Tibial nerve (tissue), 4 donors: Measurements from ENCODE around the gene CCL23. TPM values are rescaled to one million over a fixed set of nuclear protein-coding genes. Genes with fewer than 3 reads are reported as not detected.

ENCODE experiments used
- DNase-seq, 2 donors: peaks; one replicate each; pipeline ENCODE4 v3.0.0-alpha.2; 2019; ENCODE audit warnings: low spot score in 2 of 2
- H3K27ac ChIP-seq, 4 donors: fragments of 200-600 bp; sonication (generic) in 3 of 4; one replicate each; pipeline ENCODE4 v1.5.1; 2017 to 2019; ENCODE audit warnings: mild to moderate bottlenecking in 1 of 4
- H3K27me3 ChIP-seq, 2 donors: fragments of 200-600 bp; sonication (generic) in 1 of 2; one replicate each; pipeline versions ENCODE4 v1.5.1 to v1.6.0; 2017 to 2019
- H3K36me3 ChIP-seq, 3 donors: fragments of 200-600 bp; sonication (generic); one replicate each; pipeline ENCODE4 v1.5.1; 2018 to 2019
- H3K4me1 ChIP-seq, 4 donors: fragments of 200-600 bp; sonication (generic) in 3 of 4; one replicate each; pipeline ENCODE4 v1.5.1; 2017 to 2019
- H3K4me3 ChIP-seq, 4 donors: fragments of 200-600 bp; sonication (generic) in 3 of 4; one replicate each; pipeline ENCODE4 v1.5.1; 2017 to 2019; ENCODE audit warnings: mild to moderate bottlenecking in 1 of 4, moderate library complexity in 1 of 4
- H3K9me3 ChIP-seq, 4 donors: fragments of 200-600 bp; sonication (generic) in 3 of 4; one replicate each; pipeline ENCODE4 v1.5.1; 2017 to 2019
- EP300 ChIP-seq, 2 donors: sonication (generic); formaldehyde crosslinking; IDR thresholded peaks; one replicate each; pipeline ENCODE4 v1.6.1; 2017; ENCODE audit warnings: antibody characterized with exemption in 2 of 2, mild to moderate bottlenecking in 1 of 2
- POLR2A ChIP-seq, 2 donors: fragments of 450-650 bp; IDR thresholded peaks; one replicate each; pipeline ENCODE4 v1.6.1; 2017; ENCODE audit warnings: antibody characterized with exemption in 2 of 2, mild to moderate bottlenecking in 2 of 2, moderate library complexity in 2 of 2
- WGBS, 2 donors: methylation state at CpG; one replicate each; pipeline ENCODE4 v1.1.5; 2018; 5-methylcytosine and 5-hydroxymethylcytosine counted together
- total RNA-seq, 4 donors: library from RNA; depleted of rRNA; stranded (reverse); fragments of >200 nt; gene quantifications; one replicate each; pipeline ENCODE4 v1.1.0, GENCODE V29; 2016
- TF ChIP-seq, protein P1 (sequence below), 5 experiments: fragments of 200-600 bp in 3 of 5; fragments of 450-650 bp in 2 of 5; sonication (generic) in 3 of 5; IDR thresholded peaks; one replicate each; pipeline ENCODE4 v1.5.1; 2016 to 2019; ENCODE audit warnings: antibody characterized with exemption in 5 of 5, mild to moderate bottlenecking in 3 of 5, moderate library complexity in 2 of 5

Gene CCL23
- total RNA-seq, 4 donors from 2014 or later = 3.1 to 36.9 (median 15.9) TPM

DNA sequence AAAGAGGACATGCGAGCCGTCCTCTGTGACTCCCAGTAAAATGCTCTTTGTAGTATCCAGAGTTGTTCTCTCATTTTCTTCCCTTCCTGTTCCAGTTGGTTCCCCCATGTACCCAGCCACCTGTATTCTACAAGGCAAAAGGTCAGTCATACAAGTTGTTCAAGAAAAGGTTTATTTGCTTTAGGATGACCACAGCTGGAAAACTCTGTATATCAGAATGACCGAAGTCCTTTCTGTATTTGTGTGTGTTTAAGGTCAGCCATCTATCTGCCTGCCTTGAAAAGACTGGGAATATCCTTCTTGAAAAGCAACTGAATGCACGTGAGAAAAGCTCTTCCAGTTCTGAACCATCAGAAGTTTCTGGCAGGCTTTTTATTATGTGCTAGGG is 44.8 kb downstream of the CCL23 start:
- no peaks in the 10 kb centered on the region for H3K27me3 ChIP-seq
- H3K9me3 ChIP-seq = no peaks in the 10 kb centered on the region
- peak overlapping the region in 1 of 4 donors; percentile 14 for H3K27ac ChIP-seq
- no peaks in the 10 kb centered on the region for H3K36me3 ChIP-seq
- H3K4me1 ChIP-seq = peaks cover 0 to 17% (median 2%) of the 10 kb centered on the region in 4 donors
- no peak for DNase-seq
- WGBS, 2 donors = 60 to 77% methylated on average over 4 of the region's 4 CpGs
- TF ChIP-seq EP300 (IDR thresholded peaks at IDR 0.05) (no peak), POLR2A (IDR thresholded peaks at IDR 0.05) (no peak)
- TF ChIP-seq, protein P1, sequence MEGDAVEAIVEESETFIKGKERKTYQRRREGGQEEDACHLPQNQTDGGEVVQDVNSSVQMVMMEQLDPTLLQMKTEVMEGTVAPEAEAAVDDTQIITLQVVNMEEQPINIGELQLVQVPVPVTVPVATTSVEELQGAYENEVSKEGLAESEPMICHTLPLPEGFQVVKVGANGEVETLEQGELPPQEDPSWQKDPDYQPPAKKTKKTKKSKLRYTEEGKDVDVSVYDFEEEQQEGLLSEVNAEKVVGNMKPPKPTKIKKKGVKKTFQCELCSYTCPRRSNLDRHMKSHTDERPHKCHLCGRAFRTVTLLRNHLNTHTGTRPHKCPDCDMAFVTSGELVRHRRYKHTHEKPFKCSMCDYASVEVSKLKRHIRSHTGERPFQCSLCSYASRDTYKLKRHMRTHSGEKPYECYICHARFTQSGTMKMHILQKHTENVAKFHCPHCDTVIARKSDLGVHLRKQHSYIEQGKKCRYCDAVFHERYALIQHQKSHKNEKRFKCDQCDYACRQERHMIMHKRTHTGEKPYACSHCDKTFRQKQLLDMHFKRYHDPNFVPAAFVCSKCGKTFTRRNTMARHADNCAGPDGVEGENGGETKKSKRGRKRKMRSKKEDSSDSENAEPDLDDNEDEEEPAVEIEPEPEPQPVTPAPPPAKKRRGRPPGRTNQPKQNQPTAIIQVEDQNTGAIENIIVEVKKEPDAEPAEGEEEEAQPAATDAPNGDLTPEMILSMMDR (IDR thresholded peaks at IDR 0.05) = no peak
- H3K4me3 ChIP-seq = no peak overlapping the region

DNA sequence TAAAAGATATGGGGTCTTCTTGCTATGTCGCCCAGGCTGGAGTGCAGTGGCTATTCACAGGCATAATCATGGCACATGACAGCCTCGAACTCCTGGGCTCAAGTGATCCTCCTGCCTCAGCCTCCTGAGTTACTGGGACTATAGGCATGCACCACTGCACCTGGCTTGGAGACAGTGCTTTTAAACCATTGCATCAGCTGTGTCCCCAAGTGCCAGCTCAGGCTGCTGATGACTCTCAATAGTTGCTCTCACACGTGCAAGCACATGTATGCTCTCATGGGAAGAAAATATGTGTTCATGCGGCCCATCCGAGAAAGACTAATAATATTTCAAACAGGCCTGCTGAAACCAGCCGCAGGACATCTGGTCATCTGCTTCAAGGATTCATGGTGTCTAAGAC is 45.2 kb downstream of the CCL23 start:
- no peak for DNase-seq
- no peaks in the 10 kb centered on the region for H3K27me3 ChIP-seq
- no peaks in the 10 kb centered on the region for H3K36me3 ChIP-seq
- H3K9me3 ChIP-seq = no peaks in the 10 kb centered on the region
- H3K27ac ChIP-seq = peak overlapping the region in 1 of 4 donors; percentile 14
- peaks cover 0 to 17% (median 2%) of the 10 kb centered on the region in 4 donors for H3K4me1 ChIP-seq
- WGBS, 2 donors = 68 to 76% methylated on average over 6 of the region's 6 CpGs
- no peak overlapping the region for H3K4me3 ChIP-seq
- TF ChIP-seq, protein P1 (IDR thresholded peaks at IDR 0.05) = no peak
- TF ChIP-seq POLR2A (IDR thresholded peaks at IDR 0.05) (no peak), EP300 (IDR thresholded peaks at IDR 0.05) (no peak)

DNA sequence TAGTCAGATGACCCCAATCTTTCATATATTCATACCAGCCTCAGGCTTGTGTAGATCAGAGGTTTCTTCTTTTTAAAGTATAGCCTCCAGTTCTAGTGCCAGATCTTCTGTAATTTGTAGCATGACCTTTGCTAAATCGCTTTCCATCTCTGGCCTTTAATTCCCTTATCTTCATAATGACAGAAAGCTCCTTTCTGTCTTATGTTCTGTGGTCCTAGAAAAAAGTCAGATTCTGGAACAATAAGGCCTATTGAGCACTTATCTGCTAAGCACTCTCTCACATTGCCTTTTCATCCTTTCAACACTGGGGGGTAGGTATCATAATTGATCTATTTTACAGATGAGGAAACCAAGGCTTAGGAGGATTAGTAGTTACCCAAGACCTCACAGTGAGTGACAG is 45.7 kb downstream of the CCL23 start:
- TF ChIP-seq, protein P1 (IDR thresholded peaks at IDR 0.05) = no peak
- no peak for TF ChIP-seq POLR2A (IDR thresholded peaks at IDR 0.05)
- H3K9me3 ChIP-seq = no peaks in the 10 kb centered on the region
- no peaks in the 10 kb centered on the region for H3K27me3 ChIP-seq
- H3K4me1 ChIP-seq = peaks cover 0 to 17% (median 2%) of the 10 kb centered on the region in 4 donors
- no peak for DNase-seq
- no peak overlapping the region for H3K27ac ChIP-seq
- 38 to 59% methylated on average over 1 of the region's 1 CpG for WGBS, 2 donors
- no peaks in the 10 kb centered on the region for H3K36me3 ChIP-seq
- H3K4me3 ChIP-seq = no peak overlapping the region

DNA sequence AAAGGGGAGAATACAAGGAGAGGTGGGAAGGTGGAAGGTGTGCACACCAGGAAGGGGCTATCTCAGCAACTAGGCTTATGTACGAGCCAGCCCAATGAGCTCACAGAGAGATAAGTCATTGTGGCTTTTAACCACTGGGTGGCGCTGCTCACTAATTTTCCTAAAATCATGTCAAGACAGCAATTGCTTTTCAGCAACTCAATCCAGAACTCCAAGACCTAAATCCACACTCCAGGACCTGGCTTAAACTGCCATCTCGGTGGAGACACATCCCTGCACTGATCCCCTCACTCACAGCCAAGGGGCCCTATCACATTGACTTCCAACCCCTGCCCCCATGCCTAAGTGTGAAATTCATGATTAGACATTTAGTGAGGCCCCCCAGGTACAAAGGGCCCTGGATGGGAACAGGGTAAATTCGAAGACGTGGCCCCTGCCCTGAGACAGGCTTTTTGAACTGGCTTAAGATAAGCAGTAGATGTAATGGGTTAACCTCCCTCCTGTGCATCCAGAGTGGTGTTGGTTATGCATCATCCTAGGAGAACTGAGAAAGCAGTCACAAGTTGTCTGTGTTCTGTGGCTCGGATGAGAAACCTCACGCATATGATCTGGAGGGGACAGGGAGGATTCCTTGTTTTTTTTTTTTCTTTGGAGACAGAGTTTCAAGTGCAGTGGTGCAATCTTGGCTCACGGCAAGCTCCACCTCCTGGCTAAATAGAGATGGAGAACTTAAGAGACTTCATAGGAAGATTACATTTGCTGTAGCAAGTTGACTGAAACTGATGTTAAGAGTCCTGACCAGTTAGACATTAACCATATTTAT is 48.0 kb downstream of the CCL23 start:
- H3K27me3 ChIP-seq = no peaks in the 10 kb centered on the region
- H3K4me3 ChIP-seq = no peak overlapping the region
- TF ChIP-seq POLR2A (IDR thresholded peaks at IDR 0.05) = no peak
- TF ChIP-seq, protein P1 (IDR thresholded peaks at IDR 0.05) = peak; percentile 71 to 84 (median 75)
- no peak overlapping the region for H3K27ac ChIP-seq
- H3K36me3 ChIP-seq = no peaks in the 10 kb centered on the region
- no peaks in the 10 kb centered on the region for H3K9me3 ChIP-seq
- WGBS, 2 donors = 37 to 47% methylated on average over 7 to 8 of the region's 8 CpGs
- DNase-seq = peak; percentile 64 to 83
- peaks cover 0 to 17% (median 2%) of the 10 kb centered on the region in 4 donors for H3K4me1 ChIP-seq

DNA sequence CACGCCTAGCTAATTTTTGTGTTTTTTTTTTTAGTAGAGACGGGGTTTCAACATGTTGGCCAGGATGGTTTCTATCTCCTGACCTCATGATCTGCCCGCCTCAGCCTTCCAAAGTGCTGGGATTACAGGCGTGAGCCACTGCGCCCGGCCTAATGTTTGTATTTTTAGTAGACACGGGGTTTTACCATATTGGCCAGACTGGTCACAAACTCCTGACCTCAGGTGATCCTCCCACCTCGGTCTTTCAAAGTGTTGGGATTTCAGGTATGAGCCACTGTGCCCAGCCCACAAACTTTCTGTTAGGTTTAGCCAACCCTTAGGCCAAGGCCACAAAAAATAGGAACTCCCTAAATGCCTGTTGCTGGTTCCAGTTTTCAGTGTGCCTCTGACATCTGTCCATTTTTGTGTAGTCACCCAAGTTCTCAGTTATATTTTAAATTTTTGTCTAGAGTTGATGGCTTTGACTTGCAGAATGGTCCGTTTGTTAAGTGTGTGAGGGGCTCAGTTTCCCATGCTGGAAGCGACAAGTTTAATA is 49.2 kb downstream of the CCL23 start:
- TF ChIP-seq, protein P1 (IDR thresholded peaks at IDR 0.05) = no peak
- no peak for TF ChIP-seq EP300 (IDR thresholded peaks at IDR 0.05)
- TF ChIP-seq POLR2A (IDR thresholded peaks at IDR 0.05) = no peak
- Histone ChIP-seq H3K4me3 (no peak overlapping the region), H3K9me3 (no peaks in the 10 kb centered on the region), H3K36me3 (no peaks in the 10 kb centered on the region), H3K27ac (no peak overlapping the region), H3K4me1 (peaks cover 0 to 15% (median 2%) of the 10 kb centered on the region in 4 donors), H3K27me3 (no peaks in the 10 kb centered on the region)
- WGBS, 2 donors = 77 to 86% methylated on average over 10 of the region's 10 CpGs
- DNase-seq = no peak
